Measurements from ENCODE around the gene CRB1. TPM values are rescaled to one million over a fixed set of nuclear protein-coding genes. Genes with fewer than 3 reads are reported as not detected.

The CRB1 gene
- total and polyA plus RNA-seq, 2 of the 8 experiments (the other 6 are each of a cell fraction or from before 2014, with no cell fraction given): 0.03 TPM; not detected in 1

GRCh38 chr1:197438010-197438790 is 170.1 kb downstream of the CRB1 start:
- CTCF ChIA-PET (ENCODE audit: partially characterized antibody): interaction anchor here (0.6 to 1.4 kb wide), 4 partner anchors 10 to 553 kb away, joined by 3 to 6 read pairs (median 4); no protein-coding TSS in a partner anchor
- no peak for DNase-seq (ENCODE audit: low read depth in 1 of 2, low spot score in 2 of 2)
- TF ChIP-seq SIX5 (IDR thresholded peaks at IDR 0.05; ENCODE audit: low read depth, low read length): no peak
- TF ChIP-seq POLR2AphosphoS5 (IDR thresholded peaks at IDR 0.05; ENCODE audit: low read depth, low read length): no peak
- no peak for TF ChIP-seq SUZ12 (IDR thresholded peaks at IDR 0.05; ENCODE audit: low read length)
- no peak for TF ChIP-seq TBP (IDR thresholded peaks at IDR 0.05; ENCODE audit: low read depth, low read length)
- no peak for TF ChIP-seq MAFK (IDR thresholded peaks at IDR 0.05; ENCODE audit: low read depth, low read length)
- TF ChIP-seq KDM4A (IDR thresholded peaks at IDR 0.05; ENCODE audit: low read depth, low read length, severe bottlenecking): no peak
- no peak for TF ChIP-seq E2F6 (IDR thresholded peaks at IDR 0.05)
- no peak for TF ChIP-seq YY1 (IDR thresholded peaks at IDR 0.05; ENCODE audit: low read depth, low read length)
- TF ChIP-seq CBX8 (IDR thresholded peaks at IDR 0.05; ENCODE audit: borderline replicate concordance, low read depth, low read length): no peak
- no peak for TF ChIP-seq EP300 (IDR thresholded peaks at IDR 0.05; ENCODE audit: borderline replicate concordance in 1 of 2, low read depth in 2 of 2, low read length in 2 of 2)
- TF ChIP-seq KDM1A (IDR thresholded peaks at IDR 0.05; ENCODE audit: borderline replicate concordance, low read length): no peak
- TF ChIP-seq HDAC6 (IDR thresholded peaks at IDR 0.05; ENCODE audit: low read depth, low read length): no peak
- TF ChIP-seq CEBPB (IDR thresholded peaks at IDR 0.05; ENCODE audit: low read depth, low read length): no peak

More at GRCh38 chr1:197438010-197438790, 170.1 kb downstream of the CRB1 start:
- no peak overlapping the region for H2BK15ac ChIP-seq (ENCODE audit: low read length)
- no peak overlapping the region for H3K4ac ChIP-seq (replicated peaks; ENCODE audit: insufficient read length, low read depth, low read length)
- no peaks in the 10 kb centered on the region for H4K20me1 ChIP-seq (replicated peaks in 1 of 2; ENCODE audit: control insufficient read depth in 1 of 2, insufficient read depth in 2 of 2, low read length in 2 of 2)
- no peak for FAIRE-seq
- H2BK5ac ChIP-seq (ENCODE audit: low read depth, low read length): no peak overlapping the region
- no peak overlapping the region for H3K27ac ChIP-seq (ENCODE audit: low read depth, low read length)
- H3K14ac ChIP-seq (ENCODE audit: insufficient read length): no peak overlapping the region
- POLR2A ChIA-PET (ENCODE audit: partially characterized antibody): no interaction called here
- H3K23ac ChIP-seq (ENCODE audit: insufficient read length): no peak overlapping the region
- H3K9me3 ChIP-seq (ENCODE audit: insufficient read depth in 2 of 2, low read depth in 1 of 2, low read length in 1 of 2): no peaks in the 10 kb centered on the region
- peaks cover 2 to 32% (median 18%) of the 10 kb centered on the region in 4 experiments; a peak in 5 of 7 replicates for H3K4me1 ChIP-seq (replicated peaks in 1 of 4; ENCODE audit: control insufficient read depth in 3 of 4, insufficient read depth in 4 of 4, low read length in 3 of 4)
- H4K91ac ChIP-seq (replicated peaks; ENCODE audit: insufficient read length, low read length): no peak overlapping the region
- no peak overlapping the region for H4K8ac ChIP-seq (ENCODE audit: extremely low read depth, insufficient read depth, low read length)
- H3K27me3 ChIP-seq (replicated peaks in 1 of 4; ENCODE audit: control insufficient read depth in 3 of 4, extremely low read depth in 1 of 4, insufficient read depth in 3 of 4, low read length in 3 of 4): no peaks in the 10 kb centered on the region
- no peak overlapping the region for H2BK120ac ChIP-seq (replicated peaks; ENCODE audit: low read depth, low read length)
- H2AFZ ChIP-seq (ENCODE audit: low read length): no peak overlapping the region
- H3K23me2 ChIP-seq (ENCODE audit: low read depth, low read length): no peaks in the 10 kb centered on the region
- H2BK20ac ChIP-seq (ENCODE audit: low read length): no peak overlapping the region
- H3K9ac ChIP-seq (replicated peaks in 1 of 4; ENCODE audit: extremely low read depth in 1 of 4, low read depth in 3 of 4, low read length in 3 of 4): no peak overlapping the region
- no peak overlapping the region for H4K5ac ChIP-seq (ENCODE audit: insufficient read length, low read depth, low read length)
- H3K79me1 ChIP-seq (ENCODE audit: low read depth, low read length): no peaks in the 10 kb centered on the region
- WGBS, 2 experiments (ENCODE audit: extremely low coverage in 1 of 2, insufficient coverage in 1 of 2, insufficient read length in 1 of 2, insufficient replicate concordance in 2 of 2, low coverage in 1 of 2, low lambda C conversion rate in 2 of 2, missing lambda C conversion rate in 1 of 2): 66% methylated on average over 3 of the region's 3 CpGs; no CpG with 5 or more reads in 1 of the 2 experiments
- H3K4me2 ChIP-seq (ENCODE audit: insufficient read depth in 1 of 2, low read depth in 2 of 2, low read length in 2 of 2): peak overlapping the region; percentile 5 to 8; a peak in 2 of 4 replicates
- H3K4me3 ChIP-seq (ENCODE audit: extremely low read depth in 1 of 4, insufficient read depth in 2 of 4, low read depth in 3 of 4, low read length in 4 of 4): no peak overlapping the region
- no peak overlapping the region for H2AK5ac ChIP-seq (ENCODE audit: low read depth, low read length)
- no peaks in the 10 kb centered on the region for H3K79me2 ChIP-seq (ENCODE audit: control insufficient read depth in 1 of 2, insufficient read depth in 2 of 2, low read length in 2 of 2)
- H3K18ac ChIP-seq (ENCODE audit: extremely low read depth, low read length): no peak overlapping the region
- H3K56ac ChIP-seq (replicated peaks; ENCODE audit: insufficient read length, low read depth, low read length): no peak overlapping the region
- H3K36me3 ChIP-seq (ENCODE audit: control insufficient read depth in 2 of 4, insufficient read depth in 4 of 4, low read length in 3 of 4): no peaks in the 10 kb centered on the region
- H2BK12ac ChIP-seq (ENCODE audit: low read depth, low read length): no peak overlapping the region
